HepG2 (cell line): Measurements from ENCODE around the gene PHRF1. TPM values are rescaled to one million over a fixed set of nuclear protein-coding genes. Genes with fewer than 3 reads are reported as not detected.

Experiments used
- GATA4 ChIP-seq: sonication (generic); IDR thresholded peaks from 2 replicates; pipeline ENCODE4 v1.6.1; 2016; ENCODE audit warnings: antibody characterized with exemption, low read depth, borderline replicate concordance
- HMGA1 ChIP-seq: sonication (generic); formaldehyde crosslinking; conservative IDR thresholded peaks from 2 replicates; pipeline ENCODE4 v1.4.0; 2020; ENCODE audit warnings: missing genetic modification reagents
- HOXD1 ChIP-seq: sonication (generic); formaldehyde crosslinking; IDR thresholded peaks from 2 replicates; pipeline ENCODE4 v1.5.0; 2020; ENCODE audit warnings: missing genetic modification reagents
- MIXL1 ChIP-seq: IDR thresholded peaks from 2 replicates; pipeline ENCODE4 v1.6.1; 2016
- NFE2 ChIP-seq: sonication (generic); formaldehyde crosslinking; IDR thresholded peaks from 2 replicates; pipeline ENCODE4 v1.4.0; 2020; ENCODE audit warnings: missing genetic modification reagents
- PCBP2 ChIP-seq: fragments of 200-400 bp; formaldehyde crosslinking; optimal IDR thresholded peaks from 2 replicates; pipeline ENCODE3; 2018; ENCODE audit warnings: low read length, low read depth; ENCODE audit not compliant: poor library complexity, severe bottlenecking
- POLR2A ChIP-seq, 2 experiments: IDR thresholded peaks; 2 replicates each; pipeline ENCODE4 v1.6.1; 2011; ENCODE audit warnings: low read depth in 2 of 2, low read length in 2 of 2, mild to moderate bottlenecking in 1 of 2, moderate library complexity in 1 of 2; ENCODE audit not compliant: insufficient read depth in 1 of 2
- RAD21 ChIP-seq: fragments of 450-650 bp; formaldehyde crosslinking; IDR thresholded peaks from 2 replicates; pipeline ENCODE4 v1.5.0; 2020; ENCODE audit warnings: mild to moderate bottlenecking
- REPIN1 ChIP-seq: sonication (generic); formaldehyde crosslinking; IDR thresholded peaks from 2 replicates; pipeline ENCODE4 v1.8.0; 2022; ENCODE audit warnings: missing genetic modification reagents, low read depth, mild to moderate bottlenecking, borderline replicate concordance
- SMAD9 ChIP-seq: sonication (generic); formaldehyde crosslinking; IDR thresholded peaks from 2 replicates; pipeline ENCODE4 v1.5.1; 2020; ENCODE audit warnings: mild to moderate bottlenecking, missing genetic modification reagents
- ZC3H13 ChIP-seq: sonication (generic); formaldehyde crosslinking; IDR thresholded peaks from 2 replicates; pipeline ENCODE4 v1.8.1; 2023; ENCODE audit warnings: mild to moderate bottlenecking, missing genetic modification reagents, moderate library complexity
- ZEB1 ChIP-seq: IDR thresholded peaks from 2 replicates; pipeline ENCODE4 v1.6.1; 2012; ENCODE audit warnings: mild to moderate bottlenecking, low read depth, inconsistent platforms; ENCODE audit not compliant: insufficient replicate concordance
- ZFP36 ChIP-seq: fragments of 150-350 bp; IDR thresholded peaks from 2 replicates; pipeline ENCODE4 v1.6.1; 2018; ENCODE audit warnings: borderline replicate concordance, low read length, low read depth; ENCODE audit not compliant: partially characterized antibody
- ZFY ChIP-seq: sonication (generic); formaldehyde crosslinking; IDR thresholded peaks from 2 replicates; pipeline ENCODE4 v1.4.0; 2020; ENCODE audit warnings: missing genetic modification reagents
- ZNF225 ChIP-seq: sonication (generic); formaldehyde crosslinking; IDR thresholded peaks from 2 replicates; pipeline ENCODE4 v1.4.0; 2020; ENCODE audit warnings: mild to moderate bottlenecking, missing genetic modification reagents
- ZNF234 ChIP-seq: sonication (generic); formaldehyde crosslinking; conservative IDR thresholded peaks from 2 replicates; pipeline ENCODE4 v1.5.1; 2020; ENCODE audit warnings: mild to moderate bottlenecking, missing genetic modification reagents
- ZNF274 ChIP-seq: sonication (generic); formaldehyde crosslinking; IDR thresholded peaks from 2 replicates; pipeline ENCODE4 v1.5.1; 2020; ENCODE audit warnings: mild to moderate bottlenecking, missing genetic modification reagents
- ZNF282 ChIP-seq: fragments of 450-650 bp; IDR thresholded peaks from 2 replicates; pipeline ENCODE4 v1.6.1; 2018; ENCODE audit not compliant: partially characterized antibody
- ZNF343 ChIP-seq: sonication (generic); formaldehyde crosslinking; IDR thresholded peaks from 2 replicates; pipeline ENCODE4 v1.4.0; 2020; ENCODE audit warnings: mild to moderate bottlenecking, missing genetic modification reagents
- ZNF441 ChIP-seq: sonication (generic); formaldehyde crosslinking; IDR thresholded peaks from 2 replicates; pipeline ENCODE4 v1.7.0; 2021; ENCODE audit warnings: missing genetic modification reagents, borderline replicate concordance
- ZNF652 ChIP-seq: IDR thresholded peaks from 2 replicates; pipeline ENCODE4 v1.6.1; 2016; ENCODE audit warnings: low read depth, borderline replicate concordance
- ZNF709 ChIP-seq: sonication (generic); formaldehyde crosslinking; IDR thresholded peaks from 2 replicates; pipeline ENCODE4 v1.5.0; 2020; ENCODE audit warnings: mild to moderate bottlenecking, missing genetic modification reagents
- ZZZ3 ChIP-seq: sonication (generic); formaldehyde crosslinking; IDR thresholded peaks from 2 replicates; pipeline ENCODE4 v1.4.0; 2020; ENCODE audit warnings: missing genetic modification reagents, mild to moderate bottlenecking, borderline replicate concordance
- polyA plus RNA-seq, 8 experiments: library from polyadenylated mRNA; depleted of rRNA in 3 of 8; stranded (reverse) in 7 of 8; unstranded in 1 of 8; fragments of >200 nt; fragmentation: Illumina TruSeq in 4 of 8; extraction: Trizol in 4 of 8; gene quantifications; 2 replicates each; pipeline versions ENCODE4 v1.2.1 to v1.2.3, GENCODE V29; 2011 to 2016; ENCODE audit warnings: low read depth in 4 of 8, missing spikeins in 1 of 8, mixed read lengths in 1 of 8; ENCODE audit not compliant: insufficient read depth in 1 of 8
- total RNA-seq, 5 experiments: library from RNA; depleted of rRNA; stranded (reverse); fragments of >200 nt; fragmentation: Illumina TruSeq; extraction: Trizol; gene quantifications; 2 replicates each; pipeline ENCODE4 v1.2.3, GENCODE V29; 2016; ENCODE audit warnings: low read depth in 1 of 5
- TF ChIP-seq, protein P1 (sequence below): IDR thresholded peaks from 2 replicates; pipeline ENCODE4 v1.4.0; 2020; ENCODE audit warnings: mild to moderate bottlenecking, missing genetic modification reagents
- TF ChIP-seq, protein P2 (sequence below): sonication (generic); formaldehyde crosslinking; IDR thresholded peaks from 2 replicates; pipeline ENCODE4 v1.5.0; 2020; ENCODE audit warnings: missing genetic modification reagents
- TF ChIP-seq, protein P3 (sequence below): sonication (generic); formaldehyde crosslinking; IDR thresholded peaks from 2 replicates; pipeline ENCODE4 v1.5.1; 2020; ENCODE audit warnings: mild to moderate bottlenecking, missing genetic modification reagents

Gene PHRF1
- total and polyA plus RNA-seq, 2 of the 13 experiments (the other 11 are each of a cell fraction or from before 2014, with no cell fraction given) = 8.2 to 16.7 TPM

DNA sequence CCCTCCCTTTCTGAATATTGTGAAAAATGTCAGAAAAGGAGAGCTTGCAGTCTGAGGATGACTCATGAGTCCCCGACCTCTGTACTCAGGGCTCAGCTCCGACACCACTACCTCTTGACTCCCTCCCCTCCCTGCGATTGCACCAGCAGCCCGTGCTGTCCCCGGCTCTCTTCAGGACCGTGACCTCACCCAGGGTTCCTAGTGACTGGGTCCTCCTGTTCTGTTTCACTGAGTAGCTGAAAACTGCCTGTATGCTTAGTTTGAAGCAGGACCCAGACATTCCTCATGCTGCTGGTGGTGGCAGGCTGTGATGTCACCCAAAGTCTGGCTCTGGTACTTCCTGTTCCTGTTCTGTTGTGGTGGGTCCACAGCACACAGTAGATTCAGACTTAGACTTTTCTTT is 11.7 kb downstream of the PHRF1 start (continued):
- TF ChIP-seq NFE2 (no peak), RAD21 (CRISPR knock-in tag) (peak; percentile 37; the same call in 1 of the 2 replicates), ZZZ3 (CRISPR knock-in tag) (no peak), ZNF709 (CRISPR knock-in tag) (no peak; the same call in 1 of the 2 replicates), GATA4 (no peak), ZNF441 (CRISPR knock-in tag) (peak; percentile 84; the same call in 1 of the 2 replicates), PCBP2 (no peak), HOXD1 (CRISPR knock-in tag) (no peak), ZFP36 (no peak), MIXL1 (CRISPR knock-in tag) (peak; percentile 51; the same call in 1 of the 2 replicates), ZNF234 (CRISPR knock-in tag) (no peak), HMGA1 (no peak), ZC3H13 (CRISPR knock-in tag) (no peak), REPIN1 (CRISPR knock-in tag) (peak; percentile 77), ZNF282 (no peak), ZNF225 (CRISPR knock-in tag) (no peak), ZNF652 (CRISPR knock-in tag) (no peak), ZNF274 (no peak), SMAD9 (CRISPR knock-in tag) (no peak), ZEB1 (no peak), ZNF343 (CRISPR knock-in tag) (no peak), ZFY (CRISPR knock-in tag) (no peak; the same call in 1 of the 2 replicates), POLR2A (IDR thresholded peaks at IDR 0.05; ENCODE audit: insufficient read depth in 1 of 2, low read depth in 2 of 2, low read length in 2 of 2) (0 out of 4 replicates have a peak, but pooled peaks of 1 of the 2 experiments have one; percentile 21)
- TF ChIP-seq, protein P1, sequence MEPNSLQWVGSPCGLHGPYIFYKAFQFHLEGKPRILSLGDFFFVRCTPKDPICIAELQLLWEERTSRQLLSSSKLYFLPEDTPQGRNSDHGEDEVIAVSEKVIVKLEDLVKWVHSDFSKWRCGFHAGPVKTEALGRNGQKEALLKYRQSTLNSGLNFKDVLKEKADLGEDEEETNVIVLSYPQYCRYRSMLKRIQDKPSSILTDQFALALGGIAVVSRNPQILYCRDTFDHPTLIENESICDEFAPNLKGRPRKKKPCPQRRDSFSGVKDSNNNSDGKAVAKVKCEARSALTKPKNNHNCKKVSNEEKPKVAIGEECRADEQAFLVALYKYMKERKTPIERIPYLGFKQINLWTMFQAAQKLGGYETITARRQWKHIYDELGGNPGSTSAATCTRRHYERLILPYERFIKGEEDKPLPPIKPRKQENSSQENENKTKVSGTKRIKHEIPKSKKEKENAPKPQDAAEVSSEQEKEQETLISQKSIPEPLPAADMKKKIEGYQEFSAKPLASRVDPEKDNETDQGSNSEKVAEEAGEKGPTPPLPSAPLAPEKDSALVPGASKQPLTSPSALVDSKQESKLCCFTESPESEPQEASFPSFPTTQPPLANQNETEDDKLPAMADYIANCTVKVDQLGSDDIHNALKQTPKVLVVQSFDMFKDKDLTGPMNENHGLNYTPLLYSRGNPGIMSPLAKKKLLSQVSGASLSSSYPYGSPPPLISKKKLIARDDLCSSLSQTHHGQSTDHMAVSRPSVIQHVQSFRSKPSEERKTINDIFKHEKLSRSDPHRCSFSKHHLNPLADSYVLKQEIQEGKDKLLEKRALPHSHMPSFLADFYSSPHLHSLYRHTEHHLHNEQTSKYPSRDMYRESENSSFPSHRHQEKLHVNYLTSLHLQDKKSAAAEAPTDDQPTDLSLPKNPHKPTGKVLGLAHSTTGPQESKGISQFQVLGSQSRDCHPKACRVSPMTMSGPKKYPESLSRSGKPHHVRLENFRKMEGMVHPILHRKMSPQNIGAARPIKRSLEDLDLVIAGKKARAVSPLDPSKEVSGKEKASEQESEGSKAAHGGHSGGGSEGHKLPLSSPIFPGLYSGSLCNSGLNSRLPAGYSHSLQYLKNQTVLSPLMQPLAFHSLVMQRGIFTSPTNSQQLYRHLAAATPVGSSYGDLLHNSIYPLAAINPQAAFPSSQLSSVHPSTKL = peak; percentile 82
- TF ChIP-seq, protein P2, sequence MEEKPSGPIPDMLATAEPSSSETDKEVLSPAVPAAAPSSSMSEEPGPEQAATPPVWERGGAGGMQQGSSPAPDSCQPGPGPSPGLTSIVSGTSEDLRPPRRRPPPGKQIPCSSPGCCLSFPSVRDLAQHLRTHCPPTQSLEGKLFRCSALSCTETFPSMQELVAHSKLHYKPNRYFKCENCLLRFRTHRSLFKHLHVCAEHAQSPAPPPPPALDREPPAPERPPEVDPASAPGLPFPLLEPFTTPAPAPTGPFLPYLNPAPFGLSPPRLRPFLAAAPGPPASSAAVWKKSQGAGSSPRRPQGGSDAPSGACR = 0 out of 2 replicates have a peak, but pooled peaks have one; percentile 56
- TF ChIP-seq, protein P3, sequence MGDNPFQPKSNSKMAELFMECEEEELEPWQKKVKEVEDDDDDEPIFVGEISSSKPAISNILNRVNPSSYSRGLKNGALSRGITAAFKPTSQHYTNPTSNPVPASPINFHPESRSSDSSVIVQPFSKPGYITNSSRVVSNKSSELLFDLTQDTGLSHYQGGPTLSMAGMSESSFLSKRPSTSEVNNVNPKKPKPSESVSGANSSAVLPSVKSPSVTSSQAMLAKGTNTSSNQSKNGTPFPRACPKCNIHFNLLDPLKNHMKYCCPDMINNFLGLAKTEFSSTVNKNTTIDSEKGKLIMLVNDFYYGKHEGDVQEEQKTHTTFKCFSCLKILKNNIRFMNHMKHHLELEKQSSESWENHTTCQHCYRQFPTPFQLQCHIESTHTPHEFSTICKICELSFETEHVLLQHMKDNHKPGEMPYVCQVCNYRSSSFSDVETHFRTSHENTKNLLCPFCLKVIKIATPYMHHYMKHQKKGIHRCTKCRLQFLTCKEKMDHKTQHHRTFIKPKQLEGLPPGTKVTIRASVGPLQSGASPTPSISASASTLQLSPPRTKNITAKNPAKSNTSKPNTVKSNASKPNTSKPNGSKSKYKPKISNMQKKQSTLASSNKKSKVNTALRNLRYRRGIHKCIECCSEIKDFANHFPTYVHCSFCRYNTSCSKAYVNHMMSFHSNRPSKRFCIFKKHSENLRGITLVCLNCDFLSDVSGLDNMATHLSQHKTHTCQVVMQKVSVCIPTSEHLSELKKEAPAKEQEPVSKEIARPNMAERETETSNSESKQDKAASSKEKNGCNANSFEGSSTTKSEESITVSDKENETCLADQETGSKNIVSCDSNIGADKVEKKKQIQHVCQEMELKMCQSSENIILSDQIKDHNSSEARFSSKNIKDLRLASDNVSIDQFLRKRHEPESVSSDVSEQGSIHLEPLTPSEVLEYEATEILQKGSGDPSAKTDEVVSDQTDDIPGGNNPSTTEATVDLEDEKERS (CRISPR knock-in tag) = no peak
